GM18520 (cell line): ENCODE data around the gene TIFAB.

Experiments
- ATAC-seq: cut with Tn5 transposase; IDR thresholded peaks from one replicate; pipeline ENCODE4 v1.9.1; 2021; ENCODE audit not compliant: unreplicated experiment

The TIFAB gene

GRCh38 chr5:135444360-135444759, 7.8 kb downstream of the TIFAB start:
- no peak for ATAC-seq

GRCh38 chr5:135443161-135443960, 8.8 kb downstream of the TIFAB start:
- no peak for ATAC-seq

DNA sequence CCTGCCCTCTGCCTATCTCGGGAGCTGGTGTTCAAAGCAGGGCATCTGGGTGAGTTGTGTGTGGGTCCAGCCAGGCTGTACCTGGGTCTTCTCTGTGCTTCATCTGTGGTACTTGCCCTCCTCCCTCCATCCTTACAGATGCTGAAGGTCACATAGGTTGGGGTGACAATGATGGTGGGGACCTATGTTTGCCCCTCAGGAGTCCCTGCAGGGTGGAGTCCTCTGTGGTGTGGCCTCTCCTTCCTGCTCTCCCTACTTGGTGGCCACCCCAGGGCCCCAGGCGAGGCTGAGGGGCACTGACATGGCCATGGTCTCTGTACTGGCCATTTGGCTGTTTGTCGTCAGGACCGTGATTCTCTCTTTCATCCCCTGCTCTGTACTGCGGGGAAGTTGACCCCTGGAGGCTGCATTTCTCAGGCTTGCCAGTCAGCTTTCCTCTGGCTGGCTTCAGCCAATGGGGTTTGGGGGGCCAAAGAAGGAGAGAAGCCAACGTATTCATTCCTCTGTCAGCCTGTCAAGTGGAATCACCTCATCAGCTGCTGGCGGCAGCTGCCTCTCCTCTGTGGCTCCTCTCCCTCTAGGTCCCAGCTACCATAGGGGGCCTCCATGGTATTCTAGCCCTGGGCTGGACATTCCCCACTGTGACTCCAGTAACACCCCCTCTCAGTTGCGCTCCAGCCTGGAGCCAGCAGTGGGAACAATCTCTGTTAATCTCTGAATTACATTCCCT, 9.6 kb downstream of the TIFAB start:
- ATAC-seq, result no peak

GRCh38 chr5:135441919-135442318, 10.2 kb downstream of the TIFAB start:
- no peak for ATAC-seq

GRCh38 chr5:135441350-135441831, 10.8 kb downstream of the TIFAB start:
- ATAC-seq, result no peak

DNA sequence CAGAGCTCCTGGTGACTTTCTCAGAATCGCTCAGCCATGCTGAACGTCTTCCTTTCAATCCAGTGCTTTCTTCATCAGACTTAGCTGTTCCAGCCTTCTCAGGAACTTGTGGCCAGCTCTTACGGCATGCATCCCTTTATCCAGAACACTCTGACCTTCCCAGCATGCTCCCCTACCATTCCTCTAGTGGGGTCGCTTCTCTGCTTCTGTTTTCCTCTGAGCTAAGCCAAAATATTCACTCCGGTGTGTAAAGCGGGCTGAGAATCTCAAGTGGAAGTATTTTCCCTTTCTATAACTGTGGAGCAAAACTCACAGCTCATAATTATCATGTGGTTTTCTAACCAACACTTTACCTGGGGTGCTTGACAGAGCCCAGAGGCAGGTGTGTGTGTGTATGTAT, 11.2 kb downstream of the TIFAB start:
- no peak for ATAC-seq

- ATAC-seq, result no peak
Measured at GRCh38 chr5:135439231-135440205, 12.6 kb downstream of the TIFAB start.

- no peak for ATAC-seq
Measured at GRCh38 chr5:135438636-135439221, 13.4 kb downstream of the TIFAB start.

DNA sequence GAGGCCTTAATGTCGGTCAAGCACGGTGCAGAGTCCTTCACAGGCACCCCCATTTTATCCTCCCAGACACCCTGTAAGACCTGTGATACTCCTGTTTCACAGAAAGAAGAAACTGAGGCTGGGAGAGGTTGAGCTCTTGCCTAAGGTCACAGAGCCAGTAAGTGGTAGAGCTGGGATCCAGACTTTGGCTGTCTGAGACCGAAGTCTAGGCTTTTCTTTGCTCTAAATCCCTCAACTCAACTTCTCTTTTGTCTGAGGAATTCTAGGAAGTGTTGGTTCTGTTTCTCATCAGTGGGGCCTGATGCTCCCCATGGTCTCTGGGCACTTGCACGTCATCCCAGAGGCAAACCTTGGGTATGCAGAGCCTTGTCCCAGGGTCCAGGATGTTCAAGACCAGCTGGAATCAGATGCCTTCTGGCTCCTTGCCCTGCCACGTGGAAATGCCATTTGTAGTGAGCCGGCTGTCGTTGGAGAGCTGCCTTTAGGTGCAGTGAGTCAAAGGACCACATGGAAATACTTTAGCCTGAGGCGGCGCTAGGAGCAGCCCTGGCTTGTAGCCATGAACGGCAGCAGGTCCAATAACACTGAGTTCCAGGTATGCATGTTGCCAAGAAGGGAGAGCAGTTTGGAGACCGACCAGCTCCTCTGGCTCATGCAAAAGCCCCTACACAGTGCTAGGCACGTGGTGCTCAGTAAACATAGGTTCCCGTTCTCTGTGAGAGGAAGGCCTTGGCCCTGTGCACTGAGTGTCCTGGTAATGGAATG, 14.2 kb downstream of the TIFAB start:
- no peak for ATAC-seq

GRCh38 chr5:135437422-135437795, 14.7 kb downstream of the TIFAB start:
- ATAC-seq, result no peak

- no peak for ATAC-seq
Measured at GRCh38 chr5:135436951-135437418, 15.2 kb downstream of the TIFAB start.

GRCh38 chr5:135435467-135436330, 16.5 kb downstream of the TIFAB start:
- ATAC-seq, result no peak

DNA sequence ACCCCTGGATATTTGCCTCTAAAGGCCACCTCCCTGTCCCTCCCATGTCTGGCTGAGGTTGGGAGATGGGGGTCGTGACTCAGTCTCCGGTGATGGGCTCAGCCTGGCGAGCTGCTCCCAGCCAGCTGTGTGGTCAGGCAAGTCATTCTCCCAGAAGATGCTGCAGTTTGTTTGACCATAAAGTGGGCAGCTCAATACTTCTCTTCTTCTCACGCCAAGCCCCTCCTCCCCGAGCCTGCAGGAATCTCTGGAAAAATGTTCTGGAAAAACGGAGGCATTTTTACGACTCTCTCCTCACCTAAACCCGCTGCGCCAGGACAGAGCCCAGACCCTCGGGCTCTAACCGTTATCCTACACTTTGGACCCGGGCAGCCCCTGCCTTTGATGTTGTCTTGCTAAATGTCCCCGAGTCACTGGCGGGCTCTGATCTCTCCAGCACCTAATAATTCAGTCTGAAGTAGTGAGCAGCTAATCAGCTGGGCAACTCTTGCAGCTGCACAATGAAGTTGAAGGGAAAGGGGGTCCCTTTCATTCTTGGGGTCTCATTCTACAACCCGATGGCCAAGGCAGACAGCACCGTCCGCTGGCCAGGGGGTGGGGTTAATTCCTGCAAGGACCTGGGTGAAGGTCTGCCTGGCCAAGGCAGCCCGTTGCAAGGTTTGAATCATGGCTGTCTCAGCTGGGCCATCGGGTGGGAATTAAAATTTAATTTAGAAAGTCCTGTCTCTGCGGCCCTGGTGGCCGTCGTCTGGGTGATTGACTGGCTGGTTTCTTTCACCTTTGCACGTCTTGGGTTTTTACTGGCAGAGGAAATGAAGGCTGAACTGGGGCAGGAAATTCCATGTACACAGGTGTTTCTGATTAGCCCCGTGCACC, 17.3 kb downstream of the TIFAB start:
- ATAC-seq, result no peak

- ATAC-seq, result no peak
Measured at GRCh38 chr5:135433681-135434426, 18.3 kb downstream of the TIFAB start.

GRCh38 chr5:135432113-135432512, 20.0 kb downstream of the TIFAB start:
- ATAC-seq, result no peak

DNA sequence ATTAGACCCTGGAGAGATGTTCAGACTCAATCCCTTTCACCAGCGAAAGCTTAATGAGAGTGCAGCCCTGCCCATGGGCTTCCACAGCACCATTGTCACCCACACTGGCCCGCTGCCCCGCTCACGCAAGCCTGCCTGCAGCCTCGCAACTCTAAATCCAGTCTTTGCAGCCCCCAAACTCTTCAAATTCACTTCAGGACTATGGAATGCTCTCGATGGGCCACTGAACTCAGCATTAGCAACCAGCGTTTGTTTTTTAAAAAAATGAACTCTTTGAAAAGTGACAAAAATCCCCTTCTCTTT, 22.1 kb downstream of the TIFAB start:
- no peak for ATAC-seq

GRCh38 chr5:135429301-135430134, 22.6 kb downstream of the TIFAB start:
- no peak for ATAC-seq
